Astrocyte of the spinal cord (primary cell): ENCODE data around the gene GRPEL2.

Source experiments
- DNase-seq: peaks from one replicate; pipeline ENCODE4 v3.0.0; 2011; ENCODE audit warnings: low read depth, low spot score
- H3K4me3 ChIP-seq: 2 replicates; pipeline ENCODE4 v1.5.1; 2011; ENCODE audit warnings: low read depth, mild to moderate bottlenecking, low read length, moderate library complexity
- in situ Hi-C: cut with HindIII; loops from 2 replicates; pipeline ENCODE4 v1.10.0; 2017; ENCODE audit warnings: low sequenced_read_pairs
- TF ChIP-seq, protein P1 (sequence below): IDR thresholded peaks from 2 replicates; pipeline ENCODE4 v1.5.1; 2012; ENCODE audit warnings: low read depth, mild to moderate bottlenecking, low read length, inconsistent platforms

Gene GRPEL2

DNA sequence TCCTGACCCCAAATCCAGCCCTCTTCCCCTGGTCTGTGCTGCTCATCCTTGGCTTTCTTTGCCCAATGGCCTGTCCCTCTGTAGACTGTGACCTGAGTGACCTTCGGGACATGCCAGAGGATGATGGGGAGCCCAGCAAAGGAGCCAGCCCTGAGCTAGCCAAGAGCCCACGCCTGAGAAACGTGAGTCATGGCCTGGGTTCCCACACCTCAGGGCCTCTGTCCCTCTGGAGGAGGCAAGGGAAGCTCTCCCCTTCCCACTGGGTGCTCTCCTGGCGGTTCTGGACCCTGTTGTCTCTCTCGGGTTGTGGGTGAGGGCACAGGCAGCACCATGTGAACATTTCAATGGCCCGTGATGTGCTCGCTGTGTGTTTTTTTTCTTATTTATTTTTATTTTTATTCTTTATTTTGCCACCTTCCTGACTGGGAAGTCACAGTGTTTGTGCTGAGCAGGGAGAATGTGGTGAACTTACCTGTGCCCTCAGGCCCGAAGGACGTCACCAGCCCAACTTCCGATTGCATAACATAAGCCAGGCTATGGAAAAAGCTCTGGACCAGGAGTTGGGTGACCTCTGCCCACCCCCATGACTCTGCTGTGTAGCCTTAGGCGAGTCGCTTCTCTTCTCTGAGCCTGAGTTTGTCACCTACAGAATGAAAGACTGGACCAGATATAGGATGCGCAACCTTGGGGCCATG is 44.1 kb upstream of the GRPEL2 start:
- no peak overlapping the region for H3K4me3 ChIP-seq
- no peak for DNase-seq
- TF ChIP-seq, protein P1, sequence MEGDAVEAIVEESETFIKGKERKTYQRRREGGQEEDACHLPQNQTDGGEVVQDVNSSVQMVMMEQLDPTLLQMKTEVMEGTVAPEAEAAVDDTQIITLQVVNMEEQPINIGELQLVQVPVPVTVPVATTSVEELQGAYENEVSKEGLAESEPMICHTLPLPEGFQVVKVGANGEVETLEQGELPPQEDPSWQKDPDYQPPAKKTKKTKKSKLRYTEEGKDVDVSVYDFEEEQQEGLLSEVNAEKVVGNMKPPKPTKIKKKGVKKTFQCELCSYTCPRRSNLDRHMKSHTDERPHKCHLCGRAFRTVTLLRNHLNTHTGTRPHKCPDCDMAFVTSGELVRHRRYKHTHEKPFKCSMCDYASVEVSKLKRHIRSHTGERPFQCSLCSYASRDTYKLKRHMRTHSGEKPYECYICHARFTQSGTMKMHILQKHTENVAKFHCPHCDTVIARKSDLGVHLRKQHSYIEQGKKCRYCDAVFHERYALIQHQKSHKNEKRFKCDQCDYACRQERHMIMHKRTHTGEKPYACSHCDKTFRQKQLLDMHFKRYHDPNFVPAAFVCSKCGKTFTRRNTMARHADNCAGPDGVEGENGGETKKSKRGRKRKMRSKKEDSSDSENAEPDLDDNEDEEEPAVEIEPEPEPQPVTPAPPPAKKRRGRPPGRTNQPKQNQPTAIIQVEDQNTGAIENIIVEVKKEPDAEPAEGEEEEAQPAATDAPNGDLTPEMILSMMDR = no peak
- in situ Hi-C loops = no loop called here

DNA sequence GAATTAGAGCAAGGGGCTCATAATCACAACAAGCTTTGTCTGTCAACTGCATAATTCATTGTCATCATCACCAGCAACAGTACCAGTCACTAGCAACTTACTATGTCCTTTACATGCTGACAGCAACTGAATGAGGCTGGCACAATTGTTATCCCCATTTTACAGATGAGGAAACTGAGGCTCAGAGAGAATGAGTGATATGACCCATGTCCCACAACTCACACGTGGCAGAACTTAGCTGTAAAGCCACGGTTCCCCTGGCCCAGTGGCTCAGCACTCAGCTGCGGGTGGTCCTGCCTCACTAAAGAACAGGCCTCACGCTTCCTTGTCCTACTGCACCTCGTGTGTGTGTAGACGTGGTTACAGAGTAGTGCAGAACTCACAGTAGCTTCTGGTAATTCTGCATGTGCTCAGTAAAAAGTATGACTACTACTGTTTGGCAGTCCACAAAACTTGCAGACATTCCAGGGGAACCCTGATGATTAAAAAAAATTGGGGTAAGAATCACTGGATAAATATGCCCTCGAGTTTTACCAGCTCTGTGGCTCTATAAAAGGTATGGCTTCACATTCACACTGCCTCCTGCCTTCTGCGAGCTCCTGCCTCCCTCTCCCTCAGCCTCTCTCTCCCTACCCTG is 43.4 kb upstream of the GRPEL2 start:
- no peak overlapping the region for H3K4me3 ChIP-seq
- peak; percentile 31 for DNase-seq
- in situ Hi-C loops = no loop called here
- TF ChIP-seq, protein P1 = no peak

DNA sequence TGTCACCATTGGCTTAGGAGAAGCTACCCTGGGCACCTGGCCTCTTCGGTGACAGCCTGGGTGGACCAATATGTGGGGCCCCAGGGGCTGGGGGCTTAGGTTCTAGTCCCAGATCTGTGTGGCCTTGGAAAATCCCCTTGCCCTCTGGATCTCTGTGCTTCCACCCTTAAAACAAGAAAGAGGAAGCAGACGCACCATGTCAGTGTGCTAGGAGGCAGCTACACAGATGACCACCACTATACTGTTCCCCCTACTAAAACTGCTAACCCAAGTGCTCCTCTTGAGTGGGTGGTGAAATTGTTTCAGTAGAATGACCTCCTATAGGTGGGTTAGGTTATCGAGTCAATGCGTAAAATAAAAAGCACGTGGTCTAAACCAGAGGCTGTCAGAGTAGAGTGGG is 42.7 kb upstream of the GRPEL2 start:
- DNase-seq = no peak
- in situ Hi-C loops = no loop called here
- TF ChIP-seq, protein P1 = no peak
- no peak overlapping the region for H3K4me3 ChIP-seq

DNA sequence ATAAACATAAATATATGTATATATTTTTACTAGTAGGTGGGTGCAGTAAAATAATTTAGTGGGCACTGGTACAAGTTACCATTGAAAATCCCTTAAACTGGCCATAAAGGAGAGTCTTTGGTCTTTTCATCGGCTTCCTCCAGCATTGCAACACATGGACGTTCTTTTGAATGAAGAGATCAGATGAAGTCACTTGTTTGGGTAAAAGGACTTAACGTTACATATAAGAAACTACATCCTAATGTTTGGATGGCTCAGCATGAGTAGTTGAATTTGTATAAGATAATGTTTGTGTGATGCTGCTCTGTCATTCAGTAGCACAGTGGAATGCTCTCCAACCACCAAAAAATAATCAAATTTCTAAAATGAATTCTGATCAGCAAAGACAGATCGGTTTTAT is 42.1 kb upstream of the GRPEL2 start:
- no peak for DNase-seq
- TF ChIP-seq, protein P1 = no peak
- in situ Hi-C loops = no loop called here
- no peak overlapping the region for H3K4me3 ChIP-seq

DNA sequence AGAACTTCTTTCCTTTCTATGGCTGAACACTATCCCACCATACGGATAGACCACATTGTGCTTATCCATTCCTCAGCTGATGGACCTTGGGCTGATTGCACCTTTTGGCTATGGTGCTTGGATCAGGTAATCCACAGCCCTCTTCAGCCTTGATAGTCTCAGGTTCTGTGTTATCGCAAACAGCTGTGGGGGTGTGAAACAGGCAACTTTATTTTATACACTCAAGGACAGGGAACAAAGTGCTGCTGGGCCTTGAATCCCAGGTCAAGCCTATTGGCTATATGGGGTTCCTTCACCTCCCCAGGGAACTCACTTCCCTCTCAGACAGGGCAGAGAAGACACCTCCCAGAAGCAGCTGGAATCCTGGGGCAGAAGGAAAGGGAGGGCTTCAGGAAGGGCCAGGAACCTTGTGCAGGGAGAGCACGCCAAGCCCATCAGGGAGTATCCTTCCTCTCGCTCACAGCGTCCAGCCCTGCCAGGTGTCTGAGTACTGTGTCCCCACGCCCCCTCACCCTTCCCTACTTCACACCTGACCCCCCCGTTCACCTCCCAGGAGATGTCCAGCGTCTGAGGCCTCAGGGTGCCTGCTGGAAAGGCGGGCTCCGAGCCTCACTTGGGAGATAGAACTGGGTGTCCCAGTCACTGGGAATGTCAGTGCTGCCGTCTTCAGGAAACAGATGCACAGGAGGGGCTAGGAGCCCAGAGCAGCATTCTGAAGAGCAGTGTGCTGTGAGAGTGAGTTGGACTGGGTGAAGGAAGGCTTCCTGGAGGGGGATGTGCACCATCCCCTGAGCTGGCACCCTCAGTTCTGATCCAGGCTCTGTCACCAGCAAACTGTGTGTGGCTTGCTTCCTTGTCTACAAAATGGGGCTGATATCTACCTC is 40.9 kb upstream of the GRPEL2 start:
- TF ChIP-seq, protein P1 = no peak
- no peak for DNase-seq
- no peak overlapping the region for H3K4me3 ChIP-seq
- in situ Hi-C loops = no loop called here

DNA sequence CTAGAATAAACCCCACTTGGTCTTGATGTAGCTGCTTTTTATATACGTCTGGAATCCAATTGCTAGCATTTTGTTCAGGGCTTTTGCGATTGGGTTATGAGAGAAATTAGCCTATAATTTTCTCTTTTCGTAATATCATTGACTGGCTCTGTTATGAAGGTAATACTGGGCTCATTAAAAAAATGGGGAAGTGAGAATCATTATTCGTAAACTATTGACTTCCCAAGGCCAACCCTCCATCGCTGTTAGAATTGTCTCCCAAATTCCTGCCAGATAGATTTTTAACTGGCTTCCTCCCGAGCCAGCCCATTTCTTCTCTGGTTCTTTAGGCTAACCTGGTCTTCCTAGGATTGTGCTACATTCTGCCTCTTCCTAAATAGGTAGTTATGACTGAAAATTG is 35.9 kb upstream of the GRPEL2 start:
- in situ Hi-C loops = no loop called here
- TF ChIP-seq, protein P1 = no peak
- no peak for DNase-seq
- no peak overlapping the region for H3K4me3 ChIP-seq
